SU-DHL-6 (cell line): ENCODE measurements around the gene CD79A.
"Not testable (repeated sequence)": the region's sequence is repeated elsewhere in the genome, so short reads cannot be mapped to it uniquely, and the experiment has no call there.

ENCODE experiments used
- H2AFZ ChIP-seq: fragments of 200-600 bp; sonication (generic); 2 replicates; pipeline ENCODE4 v1.6.1; 2014; ENCODE audit warnings: low read depth, mild to moderate bottlenecking, moderate library complexity, mixed read lengths, antibody characterized with exemption, low read length; ENCODE audit not compliant: severe bottlenecking
- H3F3A ChIP-seq: fragments of 200-600 bp; shearing (Covaris generic); 2 replicates; pipeline ENCODE4 v1.6.0; 2016; ENCODE audit warnings: antibody characterized with exemption, mild to moderate bottlenecking; ENCODE audit not compliant: insufficient read depth
- H3K27ac ChIP-seq: fragments of 200-600 bp; sonication (generic); 2 replicates; pipeline ENCODE4 v1.5.1; 2016; ENCODE audit warnings: low read depth, mild to moderate bottlenecking, low read length, moderate library complexity, mixed read lengths
- H3K27me3 ChIP-seq: fragments of 200-600 bp; sonication (generic), shearing (Covaris generic); 2 replicates; pipeline ENCODE4 v1.6.0; 2014; ENCODE audit warnings: mild to moderate bottlenecking, low read length
- H3K36me3 ChIP-seq: fragments of 200-600 bp; sonication (generic); 2 replicates; pipeline ENCODE4 v1.6.1; 2014; ENCODE audit warnings: mild to moderate bottlenecking, low read length, mixed read lengths
- H3K4me2 ChIP-seq: fragments of 300-600, 200-600 bp; shearing (Covaris generic), sonication (generic); 2 replicates; pipeline ENCODE4 v1.6.0; 2014; ENCODE audit warnings: low read length, low read depth, mild to moderate bottlenecking; ENCODE audit not compliant: poor library complexity, severe bottlenecking
- H3K4me3 ChIP-seq: fragments of 200-600 bp; sonication (generic); 2 replicates; pipeline ENCODE4 v1.5.1; 2014; ENCODE audit warnings: antibody characterized with exemption, low read length, mild to moderate bottlenecking, mixed read lengths; ENCODE audit not compliant: insufficient read depth, poor library complexity, severe bottlenecking
- H3K79me2 ChIP-seq: fragments of 200-600 bp; sonication (generic); 2 replicates; pipeline ENCODE4 v1.6.1; 2014; ENCODE audit warnings: mild to moderate bottlenecking, low read length, moderate library complexity; ENCODE audit not compliant: insufficient read depth
- H3K9ac ChIP-seq: fragments of 200-600 bp; sonication (generic); 2 replicates; pipeline ENCODE4 v1.7.0; 2014; ENCODE audit warnings: mild to moderate bottlenecking, low read length
- H3K9me2 ChIP-seq: fragments of 200-600 bp; sonication (generic); replicated peaks from 2 replicates; pipeline ENCODE4 v1.6.1; 2014; ENCODE audit warnings: low read length; ENCODE audit not compliant: insufficient read depth
- H3K9me3 ChIP-seq: fragments of 200-600 bp; sonication (generic); 2 replicates; pipeline ENCODE4 v1.6.1; 2014; ENCODE audit warnings: low read length, mixed read lengths; ENCODE audit not compliant: insufficient read depth
- H4K20me1 ChIP-seq: fragments of 200-600 bp; sonication (generic); 2 replicates; pipeline ENCODE4 v1.6.1; 2014; ENCODE audit warnings: low read depth, mild to moderate bottlenecking, antibody characterized with exemption, low read length, moderate library complexity, mixed read lengths
- CTCF ChIP-seq: fragments of 200-600 bp; sonication (generic); IDR thresholded peaks from one replicate; pipeline ENCODE4 v1.5.1; 2017; ENCODE audit warnings: antibody characterized with exemption, mild to moderate bottlenecking, low read length, moderate library complexity; ENCODE audit not compliant: insufficient read depth, poor library complexity, severe bottlenecking
- EZH2phosphoT487 ChIP-seq: fragments of 200-600 bp; sonication (generic), shearing (Covaris generic); conservative IDR thresholded peaks from 2 replicates; pipeline ENCODE4 v1.6.1; 2018; ENCODE audit warnings: mild to moderate bottlenecking, antibody characterized with exemption, low read length, moderate library complexity, mixed read lengths

Gene CD79A

GRCh38 chr19:41872775-41873647, 4.1 kb upstream of the CD79A start:
- Histone ChIP-seq H4K20me1 (no peaks in the 10 kb centered on the region; the same call in 1 of the 2 replicates), H3K9me3 (no peaks in the 10 kb centered on the region), H3K9ac (no peak overlapping the region), H2AFZ (no peak overlapping the region), H3K9me2 (no peaks in the 10 kb centered on the region), H3K4me2 (no peak overlapping the region), H3F3A (peaks cover 83% of the 10 kb centered on the region), H3K27me3 (no peaks in the 10 kb centered on the region), H3K4me3 (no peak overlapping the region), H3K79me2 (peaks cover 14% of the 10 kb centered on the region), H3K36me3 (peaks cover 11% of the 10 kb centered on the region; the same call in 1 of the 2 replicates), H3K27ac (peak overlapping the region; percentile 100)
- TF ChIP-seq CTCF: peak; percentile 86
- TF ChIP-seq EZH2phosphoT487: no peak

GRCh38 chr19:41875973-41876372, 1.1 kb upstream of the CD79A start:
- not testable (repeated sequence) for H3K27me3 ChIP-seq, H4K20me1 ChIP-seq, H3K9me3 ChIP-seq, H2AFZ ChIP-seq, H3K9me2 ChIP-seq
- H3K27ac ChIP-seq: peak overlapping the region; percentile 100
- H3K4me3 ChIP-seq: peak overlapping the region; percentile 86
- H3K9ac ChIP-seq: peak overlapping the region; percentile 99
- H3K4me2 ChIP-seq: peak overlapping the region; percentile 98
- peaks cover 20% of the 10 kb centered on the region for H3K36me3 ChIP-seq
- H3F3A ChIP-seq: peaks cover 81% of the 10 kb centered on the region
- peaks cover 32% of the 10 kb centered on the region for H3K79me2 ChIP-seq

- Histone ChIP-seq H2AFZ (no peak overlapping the region), H3K36me3 (peaks cover 20% of the 10 kb centered on the region), H3K4me2 (peak overlapping the region; percentile 98), H3K9me2 (no peaks in the 10 kb centered on the region), H3K9me3 (no peaks in the 10 kb centered on the region), H3F3A (peaks cover 79% of the 10 kb centered on the region), H4K20me1 (no peaks in the 10 kb centered on the region), H3K27me3 (no peaks in the 10 kb centered on the region), H3K79me2 (peaks cover 32% of the 10 kb centered on the region), H3K27ac (peak overlapping the region; percentile 100), H3K4me3 (peak overlapping the region; percentile 86), H3K9ac (peak overlapping the region; percentile 99)
- no peak for TF ChIP-seq CTCF
- no peak for TF ChIP-seq EZH2phosphoT487
These were observed 1.1 kb downstream of the CD79A start for GRCh38 chr19:41877916-41878905.
